Calu3 (cell line): ENCODE results near the gene PTAFR. TPM values are rescaled to one million over a fixed set of nuclear protein-coding genes. Genes with fewer than 3 reads are reported as not detected.

Experiments used
- BruUV-seq: library from RNA; stranded (reverse); fragments of 400-500 nt; replicated peaks from 2 replicates; lab custom pipeline; 2021; lab: Mats Ljungman, UMichigan
- CTCF ChIA-PET: fragments of 300-600 bp; sonication (Branson Sonifier 250); formaldehyde crosslinking; loops from one replicate; lab custom pipeline; 2022; ENCODE audit warnings: antibody characterized with exemption; lab: Charles Lee
- DNase-seq: peaks from one replicate; pipeline ENCODE4 v3.0.0; 2022
- H3K27ac Mint-ChIP-seq: one replicate; pipeline ENCODE4 v1.8.0; 2022; ENCODE audit warnings: mixed read lengths; ENCODE audit not compliant: unreplicated experiment
- H3K27me3 Mint-ChIP-seq: one replicate; pipeline ENCODE4 v1.8.0; 2022; ENCODE audit warnings: mixed read lengths; ENCODE audit not compliant: unreplicated experiment
- H3K36me3 Mint-ChIP-seq: one replicate; pipeline ENCODE4 v1.8.0; 2022; ENCODE audit warnings: mild to moderate bottlenecking, moderate library complexity, mixed read lengths; ENCODE audit not compliant: insufficient read depth, unreplicated experiment
- H3K4me1 Mint-ChIP-seq: one replicate; pipeline ENCODE4 v1.8.0; 2022; ENCODE audit warnings: mild to moderate bottlenecking, low read depth, mixed read lengths; ENCODE audit not compliant: unreplicated experiment
- H3K4me3 Mint-ChIP-seq: one replicate; pipeline ENCODE4 v1.8.0; 2022; ENCODE audit warnings: mild to moderate bottlenecking, low read depth, moderate library complexity, mixed read lengths; ENCODE audit not compliant: unreplicated experiment
- H3K9me3 Mint-ChIP-seq: one replicate; pipeline ENCODE4 v1.8.0; 2022; ENCODE audit warnings: low read depth, mixed read lengths; ENCODE audit not compliant: unreplicated experiment
- CTCF ChIP-seq: fragments of 200-600 bp; IDR thresholded peaks from one replicate; pipeline ENCODE4 v1.8.0; 2022; ENCODE audit warnings: antibody characterized with exemption; ENCODE audit not compliant: unreplicated experiment
- intact Hi-C: fragments of 100-400 bp; cut with micrococcal nuclease; formaldehyde crosslinking; loops from one replicate; pipeline ENCODE4 v1.10.0; 2022; ENCODE audit not compliant: unreplicated experiment
- total RNA-seq: library from RNA; stranded (reverse); gene quantifications from 2 replicates; pipeline ENCODE4 v1.2.3, GENCODE V29; 2022

PTAFR gene
- total RNA-seq, 1 experiment from 2014 or later = 2.5 TPM

GRCh38 chr1:28114844-28115243 is 61.6 kb downstream of the PTAFR start:
- peak overlapping the region; percentile 42 for H3K27ac Mint-ChIP-seq
- BruUV-seq = no TSS peak
- no peaks in the 10 kb centered on the region for H3K27me3 Mint-ChIP-seq
- CTCF ChIA-PET = interaction anchor here (0.6 to 0.8 kb wide), 2 partner anchors 10 to 271 kb away, joined by 3 read pairs; no protein-coding TSS in a partner anchor
- no peak for DNase-seq
- H3K36me3 Mint-ChIP-seq = no peaks in the 10 kb centered on the region
- peaks cover 21% of the 10 kb centered on the region for H3K4me1 Mint-ChIP-seq
- H3K9me3 Mint-ChIP-seq = no peaks in the 10 kb centered on the region
- intact Hi-C loops = no loop called here
- TF ChIP-seq CTCF = no peak
- no peak overlapping the region for H3K4me3 Mint-ChIP-seq

DNA sequence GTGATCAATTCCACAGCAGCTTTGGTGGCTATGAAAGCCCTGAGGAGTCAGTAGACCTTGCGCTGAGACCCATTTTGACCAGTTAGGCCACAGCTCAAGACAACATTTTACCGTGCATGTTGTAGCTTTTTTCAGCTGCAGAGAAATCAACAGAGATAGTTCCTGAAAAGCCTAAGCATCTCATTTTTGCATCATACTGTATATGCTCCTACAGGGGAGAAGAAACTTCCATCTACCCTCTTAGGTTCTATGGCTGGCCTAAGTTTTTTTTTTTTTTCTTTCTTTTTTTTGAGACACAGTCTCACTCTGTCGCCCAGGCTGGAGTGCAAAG is 63.3 kb downstream of the PTAFR start:
- H3K9me3 Mint-ChIP-seq = no peaks in the 10 kb centered on the region
- no peak overlapping the region for H3K27ac Mint-ChIP-seq
- BruUV-seq = no TSS peak
- peaks cover 21% of the 10 kb centered on the region for H3K4me1 Mint-ChIP-seq
- no peak for DNase-seq
- intact Hi-C loops = no loop called here
- H3K4me3 Mint-ChIP-seq = no peak overlapping the region
- TF ChIP-seq CTCF = no peak
- CTCF ChIA-PET = interaction anchor here (0.7 to 1.4 kb wide), 2 partner anchors 27 to 40 kb away, joined by 4 to 6 read pairs; no protein-coding TSS in a partner anchor
- H3K36me3 Mint-ChIP-seq = no peaks in the 10 kb centered on the region
- no peaks in the 10 kb centered on the region for H3K27me3 Mint-ChIP-seq

GRCh38 chr1:28112388-28113241 is 63.9 kb downstream of the PTAFR start:
- no peaks in the 10 kb centered on the region for H3K27me3 Mint-ChIP-seq
- DNase-seq = no peak
- intact Hi-C loops = no loop called here

DNA sequence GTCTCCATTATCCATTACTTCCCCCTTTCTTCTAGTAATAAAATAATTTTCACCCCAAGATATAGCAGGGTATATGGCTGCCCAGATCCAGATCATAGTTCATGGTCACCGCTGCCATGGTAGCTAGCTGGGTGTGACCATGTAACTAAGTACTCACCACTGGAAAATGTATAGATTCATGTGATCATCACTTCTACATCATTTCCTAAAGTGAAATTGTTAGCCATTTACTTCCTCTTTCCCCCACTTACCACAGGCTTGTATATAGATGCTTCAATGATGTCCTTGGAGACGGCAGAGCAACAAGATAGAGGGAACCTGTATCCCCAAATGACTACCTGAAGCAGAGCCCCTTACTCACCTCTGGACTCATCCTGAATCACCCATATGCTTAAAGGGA is 65.3 kb downstream of the PTAFR start:
- intact Hi-C loops = no loop called here
- no peak overlapping the region for H3K4me3 Mint-ChIP-seq
- CTCF ChIA-PET = interaction anchor here (0.6 kb wide), 1 partner anchor 43 kb away, joined by 3 read pairs; no protein-coding TSS in a partner anchor
- H3K27me3 Mint-ChIP-seq = no peaks in the 10 kb centered on the region
- no TSS peak for BruUV-seq
- H3K9me3 Mint-ChIP-seq = no peaks in the 10 kb centered on the region
- no peak for DNase-seq
- H3K4me1 Mint-ChIP-seq = peaks cover 21% of the 10 kb centered on the region
- peak overlapping the region; percentile 1 for H3K27ac Mint-ChIP-seq
- no peaks in the 10 kb centered on the region for H3K36me3 Mint-ChIP-seq
- TF ChIP-seq CTCF = no peak

More at GRCh38 chr1:28112388-28113241, 63.9 kb downstream of the PTAFR start:
- peaks cover 21% of the 10 kb centered on the region for H3K4me1 Mint-ChIP-seq
- no peak for TF ChIP-seq CTCF
- CTCF ChIA-PET = interaction anchor here (0.7 to 1.4 kb wide), 2 partner anchors 28 to 41 kb away, joined by 4 to 6 read pairs; no protein-coding TSS in a partner anchor
- no peaks in the 10 kb centered on the region for H3K36me3 Mint-ChIP-seq
- H3K4me3 Mint-ChIP-seq = no peak overlapping the region
- BruUV-seq = no TSS peak
- H3K27ac Mint-ChIP-seq = peak overlapping the region; percentile 55
- H3K9me3 Mint-ChIP-seq = no peaks in the 10 kb centered on the region
